Psoas muscle (tissue), 8 donors: ENCODE results near the gene NDC80. TPM values are rescaled to one million over a fixed set of nuclear protein-coding genes. Genes with fewer than 3 reads are reported as not detected.

Source experiments
- ATAC-seq, 4 donors: fragments of 200-7000 bp; cut with Tn5 transposase; one replicate each; pipeline ENCODE4 v1.9.1; 2020; ENCODE audit warnings: moderate library complexity in 3 of 4, mild to moderate bottlenecking in 2 of 4
- DNase-seq, 2 donors: peaks; one replicate each; pipeline ENCODE4 v3.0.0-alpha.2; 2020
- H3K27ac ChIP-seq: fragments of 200-600 bp; one replicate; pipeline ENCODE4 v1.8.0; 2022
- H3K27me3 ChIP-seq, 3 donors: fragments of 200-600 bp in 1 of 3; one replicate each; pipeline versions ENCODE4 v1.6.1 to v1.8.0; 2013 to 2022; ENCODE audit warnings: low read length in 2 of 3, mild to moderate bottlenecking in 2 of 3, moderate library complexity in 1 of 3; ENCODE audit not compliant: insufficient read depth in 3 of 3
- H3K36me3 ChIP-seq, 2 donors: fragments of 200-600 bp in 1 of 2; one replicate each; pipeline versions ENCODE4 v1.6.1 to v1.8.0; 2013 to 2022; ENCODE audit warnings: low read depth in 1 of 2, mild to moderate bottlenecking in 1 of 2, moderate library complexity in 1 of 2; ENCODE audit not compliant: insufficient read depth in 1 of 2
- H3K4me1 ChIP-seq: fragments of 200-600 bp; one replicate; pipeline ENCODE4 v1.8.0; 2022
- H3K4me3 ChIP-seq: fragments of 200-600 bp; one replicate; pipeline ENCODE4 v1.8.0; 2022; ENCODE audit warnings: mild to moderate bottlenecking
- H3K9me3 ChIP-seq: fragments of 200-600 bp; one replicate; pipeline ENCODE4 v1.8.0; 2022
- CTCF ChIP-seq: fragments of 200-600 bp; IDR thresholded peaks from one replicate; pipeline ENCODE4 v1.8.0; 2022; ENCODE audit warnings: antibody characterized with exemption
- WGBS, 3 donors: extraction: QIAGEN DNeasy Blood & Tissue Kit; methylation state at CpG; one replicate each; pipeline versions ENCODE4 v1.1.6 to v1.1.7; 2013; 5-methylcytosine and 5-hydroxymethylcytosine counted together
- intact Hi-C, 2 donors: fragments of 100-400 bp; cut with DNase I; formaldehyde crosslinking; loops; one replicate each; pipeline versions ENCODE4 v1.11.0 to v1.14.2; 2022
- polyA plus RNA-seq, 3 donors: library from polyadenylated mRNA; stranded (reverse); fragments of 200-250 nt; gene quantifications; one replicate each; pipeline ENCODE4 v1.2.3, GENCODE V29; 2013
- total RNA-seq, 4 donors: library from RNA; stranded (reverse); fragmentation: NEBNext Ultra II Directional in 2 of 4; extraction: Animal tissue kit (Norgen Biotek cat#: 25700) in 2 of 4; gene quantifications; one replicate each; pipeline versions ENCODE4 v1.2.1 to v1.2.4, GENCODE V29; 2021 to 2023
- donor health status: healthy with polysubstance abuse.
- donor health status: DM: no; HTN: no; CAD: no; lungs with moderate emphysema.
- donor health status: Bipolar disorder and iron deficiency.
- donor health status: healthy.
- donor health status: DM: yes; HTN: yes; CAD: no.
- donor health status: DM: no; HTN: no; CAD: no.
- donor health status: DM: no; HTN: no; CAD: no.
- donor health status: DM: yes; HTN: yes; CAD: no.

Gene NDC80
- total and polyA plus RNA-seq, 7 donors: 0.12 to 0.42 (median 0.17) TPM; not detected in 2

DNA sequence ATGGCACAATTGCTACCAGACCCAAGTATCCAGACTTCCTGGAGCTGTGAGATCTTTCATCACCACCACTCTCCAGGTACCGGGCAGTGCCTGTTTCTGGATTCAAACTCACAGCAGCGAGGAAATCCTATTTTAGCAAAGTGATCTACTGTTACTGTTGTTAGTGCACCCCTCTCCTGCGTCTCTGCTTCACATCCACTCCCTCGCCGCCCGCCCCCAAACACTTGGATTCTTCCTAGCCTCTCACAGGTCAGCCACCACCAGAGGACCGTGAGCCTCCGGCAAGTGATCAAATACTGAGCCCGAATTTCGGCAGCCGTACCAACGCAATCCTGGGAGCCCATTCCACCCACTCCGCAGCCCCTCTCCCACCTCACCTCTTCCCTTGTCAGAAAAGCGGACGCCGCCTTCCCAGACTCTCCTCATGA, 571 bp upstream of the NDC80 start:
- Histone ChIP-seq H3K4me3 (peak overlapping the region; percentile 81), H3K4me1 (peaks cover 15% of the 10 kb centered on the region), H3K27ac (peak overlapping the region; percentile 96), H3K36me3 (peaks cover 0 to 16% of the 10 kb centered on the region in 2 donors), H3K9me3 (no peaks in the 10 kb centered on the region), H3K27me3 (no peaks in the 10 kb centered on the region)
- ATAC-seq (peak; percentile 79 to 94 (median 88)), DNase-seq (peak; percentile 71 to 88)
- intact Hi-C loops: loop anchor here in 1 of 2 donors (5.0 kb wide), 1 partner anchor 87 kb away; the partner anchor contains the start of gene SMCHD1
- WGBS, 3 donors: 0 to 1% (median 0%) methylated on average over 16 of the region's 16 CpGs
- TF ChIP-seq CTCF: peak; percentile 12

DNA sequence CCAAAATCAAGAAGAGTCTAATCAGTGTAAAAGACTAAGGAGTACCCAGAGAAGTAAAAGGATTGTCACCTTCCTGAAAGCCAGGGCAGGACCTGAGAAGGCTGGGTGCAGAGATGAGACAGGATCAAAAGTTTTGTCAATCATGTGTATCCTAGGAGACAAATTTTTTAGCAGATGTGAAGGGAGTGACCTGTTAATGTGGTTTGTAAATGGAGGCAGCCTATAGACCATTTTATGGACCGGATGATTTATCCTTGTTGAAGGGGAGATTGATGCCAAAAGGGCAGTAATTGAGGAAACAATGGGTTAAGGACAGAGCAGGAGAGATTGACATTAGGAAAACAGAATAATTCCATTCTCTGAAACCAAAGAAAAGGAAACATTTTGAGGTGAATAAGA, 813 bp downstream of the NDC80 start:
- Histone ChIP-seq H3K4me3 (peak overlapping the region; percentile 81), H3K9me3 (no peaks in the 10 kb centered on the region), H3K27me3 (no peaks in the 10 kb centered on the region), H3K4me1 (peaks cover 15% of the 10 kb centered on the region), H3K27ac (no peak overlapping the region), H3K36me3 (peaks cover 0 to 2% of the 10 kb centered on the region in 2 donors)
- ATAC-seq: no peak
- 0 to 1% (median 0%) methylated on average over 1 of the region's 1 CpG for WGBS, 3 donors
- no peak for DNase-seq
- no peak for TF ChIP-seq CTCF
- intact Hi-C loops: loop anchor here in 1 of 2 donors (5.0 kb wide), 1 partner anchor 85 kb away; the partner anchor contains the start of gene SMCHD1

DNA sequence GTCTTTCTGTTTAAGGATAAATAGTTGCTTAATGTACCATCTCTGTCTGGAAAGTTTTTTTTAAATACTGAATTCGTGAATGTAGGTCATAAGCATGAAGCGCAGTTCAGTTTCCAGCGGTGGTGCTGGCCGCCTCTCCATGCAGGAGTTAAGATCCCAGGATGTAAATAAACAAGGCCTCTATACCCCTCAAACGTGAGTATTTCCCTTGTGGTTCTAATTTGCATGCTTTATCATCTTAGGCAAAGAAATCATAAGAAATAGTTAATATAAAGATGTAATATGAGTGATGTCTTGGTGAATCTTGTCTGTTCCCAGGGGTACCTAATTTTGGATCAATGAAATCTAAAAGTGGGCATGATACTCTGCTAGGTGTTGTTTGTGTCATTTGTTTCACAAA, 1.5 kb downstream of the NDC80 start:
- Histone ChIP-seq H3K27ac (no peak overlapping the region), H3K27me3 (no peaks in the 10 kb centered on the region), H3K9me3 (no peaks in the 10 kb centered on the region), H3K4me1 (peaks cover 15% of the 10 kb centered on the region), H3K36me3 (no peaks in the 10 kb centered on the region), H3K4me3 (no peak overlapping the region)
- intact Hi-C loops: loop anchor here in 1 of 2 donors (5.0 kb wide), 1 partner anchor 84 kb away; the partner anchor contains the start of gene SMCHD1
- no peak for TF ChIP-seq CTCF
- 21 to 26% (median 24%) methylated on average over 5 of the region's 5 CpGs for WGBS, 3 donors
- ATAC-seq (no peak), DNase-seq (no peak)

DNA sequence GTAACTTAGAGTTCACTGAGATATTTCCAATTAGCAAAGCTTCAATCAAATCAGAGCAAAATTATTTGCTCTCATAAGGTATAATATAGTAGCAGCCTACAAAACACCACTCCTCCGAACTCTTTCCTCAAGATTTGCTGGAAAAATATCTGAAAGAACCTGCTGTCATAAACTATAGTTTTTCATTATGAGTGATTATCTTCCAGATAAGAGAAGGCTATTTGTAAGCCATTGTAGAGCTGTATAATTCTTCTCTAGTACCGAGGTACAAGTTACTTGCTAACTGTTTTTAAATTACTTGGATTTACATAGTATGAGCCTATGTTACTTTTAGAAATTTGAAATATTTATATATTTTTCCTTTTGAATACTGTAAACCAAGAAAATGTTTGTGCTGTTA, 2.1 kb downstream of the NDC80 start:
- 40 to 57% (median 47%) methylated on average over 2 of the region's 2 CpGs for WGBS, 3 donors
- Histone ChIP-seq H3K4me3 (no peak overlapping the region), H3K36me3 (no peaks in the 10 kb centered on the region), H3K4me1 (peaks cover 15% of the 10 kb centered on the region), H3K9me3 (no peaks in the 10 kb centered on the region), H3K27ac (no peak overlapping the region), H3K27me3 (no peaks in the 10 kb centered on the region)
- ATAC-seq: no peak
- TF ChIP-seq CTCF: no peak
- intact Hi-C loops: loop anchor here in 1 of 2 donors (5.0 kb wide), 1 partner anchor 84 kb away; the partner anchor contains the start of gene SMCHD1
- DNase-seq: no peak

DNA sequence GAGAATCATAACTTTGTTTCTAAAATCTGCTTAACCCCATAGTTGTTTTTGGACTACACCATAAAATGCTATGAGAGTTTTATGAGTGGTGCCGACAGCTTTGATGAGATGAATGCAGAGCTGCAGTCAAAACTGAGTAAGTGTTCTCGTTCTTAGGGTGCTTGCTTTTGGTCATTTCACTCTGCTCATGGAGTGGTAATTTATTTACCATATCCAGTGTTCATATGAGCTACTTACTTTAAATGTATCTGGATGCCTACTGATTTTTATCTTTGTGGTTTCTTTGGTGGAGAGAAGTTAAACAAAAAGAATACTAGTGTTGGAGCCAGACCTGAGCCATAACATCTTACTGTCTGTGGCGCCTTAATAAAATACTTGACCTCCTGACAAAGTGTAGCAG, 16.4 kb downstream of the NDC80 start:
- no peak for TF ChIP-seq CTCF
- Histone ChIP-seq H3K4me3 (no peak overlapping the region), H3K36me3 (no peaks in the 10 kb centered on the region), H3K27ac (no peak overlapping the region), H3K9me3 (no peaks in the 10 kb centered on the region), H3K4me1 (no peaks in the 10 kb centered on the region), H3K27me3 (no peaks in the 10 kb centered on the region)
- DNase-seq (no peak), ATAC-seq (no peak)
- 90 to 93% (median 92%) methylated on average over 3 of the region's 3 CpGs for WGBS, 3 donors
- intact Hi-C loops: no loop called here
